Measurements from ENCODE around the gene PTPN3. TPM values are rescaled to one million over a fixed set of nuclear protein-coding genes. Genes with fewer than 3 reads are reported as not detected.

Gene PTPN3
- total and polyA plus RNA-seq, 2 experiments from 2014 or later, result 1.4 to 2.6 TPM

DNA sequence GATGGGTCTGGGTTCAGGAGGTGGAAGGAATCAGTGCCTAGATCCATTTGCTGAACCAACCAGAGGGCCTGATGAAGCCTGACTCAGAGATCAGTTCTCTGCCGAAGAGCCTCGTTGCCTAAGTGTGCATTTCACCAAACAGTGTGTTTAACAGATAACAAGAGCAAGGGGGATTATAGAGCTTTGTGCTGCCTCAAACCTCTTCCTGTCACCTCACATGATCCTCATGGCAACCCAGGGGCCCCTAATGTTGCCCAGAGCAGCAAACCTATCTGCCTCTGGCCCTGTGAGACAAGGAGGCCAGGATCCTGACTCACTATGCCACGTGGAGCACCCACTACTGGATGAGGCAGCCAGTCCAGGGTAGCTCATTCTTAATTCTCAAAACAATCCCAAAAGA, 110.9 kb downstream of the PTPN3 start (continued):
- TF ChIP-seq POLR2AphosphoS5 (IDR thresholded peaks at IDR 0.05; ENCODE audit: low read depth) (no peak), ZNF114 (CRISPR knock-in tag; IDR thresholded peaks at IDR 0.05) (no peak)

DNA sequence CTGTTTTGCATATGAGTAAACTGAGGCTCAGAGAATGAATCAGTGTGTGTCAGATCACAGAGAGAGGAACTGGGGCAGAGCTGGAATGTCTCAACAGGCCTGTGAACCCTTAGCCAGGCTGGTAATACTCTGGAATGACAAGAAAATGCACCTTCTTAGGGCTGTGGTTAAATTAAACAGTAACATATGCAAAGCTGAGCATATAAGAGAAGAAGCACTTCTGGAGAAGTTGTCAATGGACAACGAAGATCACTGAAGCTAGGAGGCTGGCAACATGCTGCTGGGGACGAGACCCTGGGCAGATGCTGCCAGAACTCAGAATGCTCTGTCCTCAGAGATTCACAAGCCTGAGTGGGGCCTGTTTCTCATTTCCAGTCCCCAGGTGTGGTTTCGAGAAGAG, 112.6 kb downstream of the PTPN3 start:
- Mint-ChIP-seq H3K27ac (no peak overlapping the region), H3K27me3 (ENCODE audit: insufficient read depth, low read depth, poor library complexity) (peaks cover 4% of the 10 kb centered on the region), H3K9me3 (no peaks in the 10 kb centered on the region), H3K4me3 (no peak overlapping the region), H3K36me3 (ENCODE audit: low read depth) (no peaks in the 10 kb centered on the region; the same call in 2 of the 3 replicates), H3K4me1 (peaks cover 10% of the 10 kb centered on the region; the same call in 2 of the 3 replicates)
- DNase-seq (ENCODE audit: low spot score) (no peak), ATAC-seq (no peak)
- no peaks in the 10 kb centered on the region for H3K36me3 ChIP-seq (ENCODE audit: insufficient read depth)
- no peak overlapping the region for H3K27ac ChIP-seq (ENCODE audit: low read depth)
- no peaks in the 10 kb centered on the region for H3K9me2 ChIP-seq (ENCODE audit: insufficient read depth)
- no peak overlapping the region for H3K4me3 ChIP-seq
- H3K79me2 ChIP-seq (replicated peaks; ENCODE audit: insufficient read depth), result no peaks in the 10 kb centered on the region
- no peaks in the 10 kb centered on the region for H3F3A ChIP-seq (replicated peaks; ENCODE audit: low read depth)
- no peak overlapping the region for H3K4me2 ChIP-seq
- H2AFZ ChIP-seq, result no peak overlapping the region
- no peaks in the 10 kb centered on the region for H3K27me3 ChIP-seq (ENCODE audit: insufficient read depth)
- H3K4me1 ChIP-seq (ENCODE audit: insufficient read depth), result no peaks in the 10 kb centered on the region
- TF ChIP-seq POLR2AphosphoS5 (IDR thresholded peaks at IDR 0.05; ENCODE audit: low read depth) (no peak), ZNF114 (CRISPR knock-in tag; IDR thresholded peaks at IDR 0.05) (no peak), CREB1 (CRISPR knock-in tag; IDR thresholded peaks at IDR 0.05; ENCODE audit: low read depth) (no peak), STAT1 (IDR thresholded peaks at IDR 0.05; ENCODE audit: unreplicated experiment) (no peak), ZNF331 (CRISPR knock-in tag; IDR thresholded peaks at IDR 0.05; ENCODE audit: low read depth) (no peak), JUNB (IDR thresholded peaks at IDR 0.05; ENCODE audit: unreplicated experiment) (no peak), EZH2 (IDR thresholded peaks at IDR 0.05; ENCODE audit: low read depth, unreplicated experiment) (no peak), NANOG (IDR thresholded peaks at IDR 0.05; ENCODE audit: borderline replicate concordance) (no peak), EZH2phosphoT487 (IDR thresholded peaks at IDR 0.05; ENCODE audit: unreplicated experiment) (no peak)
- TF ChIP-seq, protein P1, sequence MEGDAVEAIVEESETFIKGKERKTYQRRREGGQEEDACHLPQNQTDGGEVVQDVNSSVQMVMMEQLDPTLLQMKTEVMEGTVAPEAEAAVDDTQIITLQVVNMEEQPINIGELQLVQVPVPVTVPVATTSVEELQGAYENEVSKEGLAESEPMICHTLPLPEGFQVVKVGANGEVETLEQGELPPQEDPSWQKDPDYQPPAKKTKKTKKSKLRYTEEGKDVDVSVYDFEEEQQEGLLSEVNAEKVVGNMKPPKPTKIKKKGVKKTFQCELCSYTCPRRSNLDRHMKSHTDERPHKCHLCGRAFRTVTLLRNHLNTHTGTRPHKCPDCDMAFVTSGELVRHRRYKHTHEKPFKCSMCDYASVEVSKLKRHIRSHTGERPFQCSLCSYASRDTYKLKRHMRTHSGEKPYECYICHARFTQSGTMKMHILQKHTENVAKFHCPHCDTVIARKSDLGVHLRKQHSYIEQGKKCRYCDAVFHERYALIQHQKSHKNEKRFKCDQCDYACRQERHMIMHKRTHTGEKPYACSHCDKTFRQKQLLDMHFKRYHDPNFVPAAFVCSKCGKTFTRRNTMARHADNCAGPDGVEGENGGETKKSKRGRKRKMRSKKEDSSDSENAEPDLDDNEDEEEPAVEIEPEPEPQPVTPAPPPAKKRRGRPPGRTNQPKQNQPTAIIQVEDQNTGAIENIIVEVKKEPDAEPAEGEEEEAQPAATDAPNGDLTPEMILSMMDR (conservative IDR thresholded peaks at IDR 0.05; ENCODE audit: low read depth in 2 of 2), result no peak
- TF ChIP-seq, protein P2, sequence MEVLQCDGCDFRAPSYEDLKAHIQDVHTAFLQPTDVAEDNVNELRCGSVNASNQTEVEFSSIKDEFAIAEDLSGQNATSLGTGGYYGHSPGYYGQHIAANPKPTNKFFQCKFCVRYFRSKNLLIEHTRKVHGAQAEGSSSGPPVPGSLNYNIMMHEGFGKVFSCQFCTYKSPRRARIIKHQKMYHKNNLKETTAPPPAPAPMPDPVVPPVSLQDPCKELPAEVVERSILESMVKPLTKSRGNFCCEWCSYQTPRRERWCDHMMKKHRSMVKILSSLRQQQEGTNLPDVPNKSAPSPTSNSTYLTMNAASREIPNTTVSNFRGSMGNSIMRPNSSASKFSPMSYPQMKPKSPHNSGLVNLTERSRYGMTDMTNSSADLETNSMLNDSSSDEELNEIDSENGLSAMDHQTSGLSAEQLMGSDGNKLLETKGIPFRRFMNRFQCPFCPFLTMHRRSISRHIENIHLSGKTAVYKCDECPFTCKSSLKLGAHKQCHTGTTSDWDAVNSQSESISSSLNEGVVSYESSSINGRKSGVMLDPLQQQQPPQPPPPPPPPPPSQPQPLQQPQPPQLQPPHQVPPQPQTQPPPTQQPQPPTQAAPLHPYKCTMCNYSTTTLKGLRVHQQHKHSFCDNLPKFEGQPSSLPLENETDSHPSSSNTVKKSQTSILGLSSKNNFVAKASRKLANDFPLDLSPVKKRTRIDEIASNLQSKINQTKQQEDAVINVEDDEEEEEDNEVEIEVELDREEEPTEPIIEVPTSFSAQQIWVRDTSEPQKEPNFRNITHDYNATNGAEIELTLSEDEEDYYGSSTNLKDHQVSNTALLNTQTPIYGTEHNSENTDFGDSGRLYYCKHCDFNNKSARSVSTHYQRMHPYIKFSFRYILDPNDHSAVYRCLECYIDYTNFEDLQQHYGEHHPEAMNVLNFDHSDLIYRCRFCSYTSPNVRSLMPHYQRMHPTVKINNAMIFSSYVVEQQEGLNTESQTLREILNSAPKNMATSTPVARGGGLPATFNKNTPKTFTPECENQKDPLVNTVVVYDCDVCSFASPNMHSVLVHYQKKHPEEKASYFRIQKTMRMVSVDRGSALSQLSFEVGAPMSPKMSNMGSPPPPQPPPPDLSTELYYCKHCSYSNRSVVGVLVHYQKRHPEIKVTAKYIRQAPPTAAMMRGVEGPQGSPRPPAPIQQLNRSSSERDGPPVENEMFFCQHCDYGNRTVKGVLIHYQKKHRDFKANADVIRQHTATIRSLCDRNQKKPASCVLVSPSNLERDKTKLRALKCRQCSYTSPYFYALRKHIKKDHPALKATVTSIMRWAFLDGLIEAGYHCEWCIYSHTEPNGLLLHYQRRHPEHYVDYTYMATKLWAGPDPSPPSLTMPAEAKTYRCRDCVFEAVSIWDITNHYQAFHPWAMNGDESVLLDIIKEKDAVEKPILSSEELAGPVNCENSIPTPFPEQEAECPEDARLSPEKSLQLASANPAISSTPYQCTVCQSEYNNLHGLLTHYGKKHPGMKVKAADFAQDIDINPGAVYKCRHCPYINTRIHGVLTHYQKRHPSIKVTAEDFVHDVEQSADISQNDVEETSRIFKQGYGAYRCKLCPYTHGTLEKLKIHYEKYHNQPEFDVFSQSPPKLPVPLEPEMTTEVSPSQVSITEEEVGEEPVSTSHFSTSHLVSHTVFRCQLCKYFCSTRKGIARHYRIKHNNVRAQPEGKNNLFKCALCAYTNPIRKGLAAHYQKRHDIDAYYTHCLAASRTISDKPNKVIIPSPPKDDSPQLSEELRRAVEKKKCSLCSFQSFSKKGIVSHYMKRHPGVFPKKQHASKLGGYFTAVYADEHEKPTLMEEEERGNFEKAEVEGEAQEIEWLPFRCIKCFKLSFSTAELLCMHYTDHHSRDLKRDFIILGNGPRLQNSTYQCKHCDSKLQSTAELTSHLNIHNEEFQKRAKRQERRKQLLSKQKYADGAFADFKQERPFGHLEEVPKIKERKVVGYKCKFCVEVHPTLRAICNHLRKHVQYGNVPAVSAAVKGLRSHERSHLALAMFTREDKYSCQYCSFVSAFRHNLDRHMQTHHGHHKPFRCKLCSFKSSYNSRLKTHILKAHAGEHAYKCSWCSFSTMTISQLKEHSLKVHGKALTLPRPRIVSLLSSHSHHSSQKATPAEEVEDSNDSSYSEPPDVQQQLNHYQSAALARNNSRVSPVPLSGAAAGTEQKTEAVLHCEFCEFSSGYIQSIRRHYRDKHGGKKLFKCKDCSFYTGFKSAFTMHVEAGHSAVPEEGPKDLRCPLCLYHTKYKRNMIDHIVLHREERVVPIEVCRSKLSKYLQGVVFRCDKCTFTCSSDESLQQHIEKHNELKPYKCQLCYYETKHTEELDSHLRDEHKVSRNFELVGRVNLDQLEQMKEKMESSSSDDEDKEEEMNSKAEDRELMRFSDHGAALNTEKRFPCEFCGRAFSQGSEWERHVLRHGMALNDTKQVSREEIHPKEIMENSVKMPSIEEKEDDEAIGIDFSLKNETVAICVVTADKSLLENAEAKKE (CRISPR knock-in tag; IDR thresholded peaks at IDR 0.05), result no peak
- TF ChIP-seq, protein P3, sequence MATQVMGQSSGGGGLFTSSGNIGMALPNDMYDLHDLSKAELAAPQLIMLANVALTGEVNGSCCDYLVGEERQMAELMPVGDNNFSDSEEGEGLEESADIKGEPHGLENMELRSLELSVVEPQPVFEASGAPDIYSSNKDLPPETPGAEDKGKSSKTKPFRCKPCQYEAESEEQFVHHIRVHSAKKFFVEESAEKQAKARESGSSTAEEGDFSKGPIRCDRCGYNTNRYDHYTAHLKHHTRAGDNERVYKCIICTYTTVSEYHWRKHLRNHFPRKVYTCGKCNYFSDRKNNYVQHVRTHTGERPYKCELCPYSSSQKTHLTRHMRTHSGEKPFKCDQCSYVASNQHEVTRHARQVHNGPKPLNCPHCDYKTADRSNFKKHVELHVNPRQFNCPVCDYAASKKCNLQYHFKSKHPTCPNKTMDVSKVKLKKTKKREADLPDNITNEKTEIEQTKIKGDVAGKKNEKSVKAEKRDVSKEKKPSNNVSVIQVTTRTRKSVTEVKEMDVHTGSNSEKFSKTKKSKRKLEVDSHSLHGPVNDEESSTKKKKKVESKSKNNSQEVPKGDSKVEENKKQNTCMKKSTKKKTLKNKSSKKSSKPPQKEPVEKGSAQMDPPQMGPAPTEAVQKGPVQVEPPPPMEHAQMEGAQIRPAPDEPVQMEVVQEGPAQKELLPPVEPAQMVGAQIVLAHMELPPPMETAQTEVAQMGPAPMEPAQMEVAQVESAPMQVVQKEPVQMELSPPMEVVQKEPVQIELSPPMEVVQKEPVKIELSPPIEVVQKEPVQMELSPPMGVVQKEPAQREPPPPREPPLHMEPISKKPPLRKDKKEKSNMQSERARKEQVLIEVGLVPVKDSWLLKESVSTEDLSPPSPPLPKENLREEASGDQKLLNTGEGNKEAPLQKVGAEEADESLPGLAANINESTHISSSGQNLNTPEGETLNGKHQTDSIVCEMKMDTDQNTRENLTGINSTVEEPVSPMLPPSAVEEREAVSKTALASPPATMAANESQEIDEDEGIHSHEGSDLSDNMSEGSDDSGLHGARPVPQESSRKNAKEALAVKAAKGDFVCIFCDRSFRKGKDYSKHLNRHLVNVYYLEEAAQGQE (IDR thresholded peaks at IDR 0.05; ENCODE audit: unreplicated experiment), result no peak
- TF ChIP-seq, protein P4, sequence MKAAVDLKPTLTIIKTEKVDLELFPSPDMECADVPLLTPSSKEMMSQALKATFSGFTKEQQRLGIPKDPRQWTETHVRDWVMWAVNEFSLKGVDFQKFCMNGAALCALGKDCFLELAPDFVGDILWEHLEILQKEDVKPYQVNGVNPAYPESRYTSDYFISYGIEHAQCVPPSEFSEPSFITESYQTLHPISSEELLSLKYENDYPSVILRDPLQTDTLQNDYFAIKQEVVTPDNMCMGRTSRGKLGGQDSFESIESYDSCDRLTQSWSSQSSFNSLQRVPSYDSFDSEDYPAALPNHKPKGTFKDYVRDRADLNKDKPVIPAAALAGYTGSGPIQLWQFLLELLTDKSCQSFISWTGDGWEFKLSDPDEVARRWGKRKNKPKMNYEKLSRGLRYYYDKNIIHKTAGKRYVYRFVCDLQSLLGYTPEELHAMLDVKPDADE (IDR thresholded peaks at IDR 0.05), result no peak
- H4K20me1 ChIP-seq (replicated peaks; ENCODE audit: insufficient read depth), result no peaks in the 10 kb centered on the region
